GM21526 (cell line): ENCODE results near the gene RECQL.
A peak's percentile ranks its signal among the peaks of the same experiment; 100 is the strongest.

ENCODE experiments used
- ATAC-seq: cut with Tn5 transposase; IDR thresholded peaks from one replicate; pipeline ENCODE4 v1.9.1; 2021; ENCODE audit warnings: moderate library complexity; ENCODE audit not compliant: unreplicated experiment, low FRiP score

Gene RECQL, protein sequence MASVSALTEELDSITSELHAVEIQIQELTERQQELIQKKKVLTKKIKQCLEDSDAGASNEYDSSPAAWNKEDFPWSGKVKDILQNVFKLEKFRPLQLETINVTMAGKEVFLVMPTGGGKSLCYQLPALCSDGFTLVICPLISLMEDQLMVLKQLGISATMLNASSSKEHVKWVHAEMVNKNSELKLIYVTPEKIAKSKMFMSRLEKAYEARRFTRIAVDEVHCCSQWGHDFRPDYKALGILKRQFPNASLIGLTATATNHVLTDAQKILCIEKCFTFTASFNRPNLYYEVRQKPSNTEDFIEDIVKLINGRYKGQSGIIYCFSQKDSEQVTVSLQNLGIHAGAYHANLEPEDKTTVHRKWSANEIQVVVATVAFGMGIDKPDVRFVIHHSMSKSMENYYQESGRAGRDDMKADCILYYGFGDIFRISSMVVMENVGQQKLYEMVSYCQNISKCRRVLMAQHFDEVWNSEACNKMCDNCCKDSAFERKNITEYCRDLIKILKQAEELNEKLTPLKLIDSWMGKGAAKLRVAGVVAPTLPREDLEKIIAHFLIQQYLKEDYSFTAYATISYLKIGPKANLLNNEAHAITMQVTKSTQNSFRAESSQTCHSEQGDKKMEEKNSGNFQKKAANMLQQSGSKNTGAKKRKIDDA

DNA sequence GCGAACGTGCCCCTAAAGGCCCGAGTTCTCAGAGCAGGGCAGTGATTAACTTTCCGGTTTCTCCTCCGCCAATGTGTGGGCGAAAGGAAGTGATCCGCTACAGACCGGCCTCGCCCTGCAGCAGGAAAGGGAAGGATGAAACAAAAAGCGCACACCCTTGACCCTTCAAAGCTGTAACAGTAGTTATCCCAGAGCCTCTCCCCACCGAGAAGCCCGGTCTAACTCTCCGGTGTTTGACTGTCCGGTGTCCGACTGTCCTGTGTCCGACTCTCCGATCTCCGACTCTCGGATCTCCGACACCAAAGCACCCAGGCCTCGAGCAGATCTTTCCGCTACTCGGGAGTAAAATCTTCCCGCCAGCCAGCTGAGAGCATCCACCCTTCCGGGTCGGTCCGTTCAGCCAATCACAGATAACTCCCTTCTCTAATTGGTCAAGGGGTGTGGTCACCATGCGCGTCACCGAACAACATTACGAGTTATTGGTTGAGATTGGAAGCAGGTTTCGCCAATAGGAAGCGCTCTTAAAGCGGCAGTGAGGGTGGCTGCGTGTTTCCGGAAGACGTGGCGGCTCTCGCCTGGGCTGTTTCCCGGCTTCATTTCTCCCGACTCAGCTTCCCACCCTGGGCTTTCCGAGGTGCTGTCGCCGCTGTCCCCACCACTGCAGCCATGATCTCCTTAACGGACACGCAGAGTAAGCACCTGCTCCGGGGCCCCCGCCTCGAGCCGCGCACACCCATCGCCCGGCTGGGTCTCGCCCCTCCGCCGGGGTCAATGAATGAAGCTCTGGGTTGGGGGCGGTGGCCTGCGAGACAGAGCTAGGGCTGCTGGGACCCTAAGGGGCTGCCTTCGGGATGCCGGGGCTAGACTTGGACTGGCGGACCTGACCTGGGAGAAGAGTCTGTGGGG, at the start of gene RECQL, which contains the start of gene GOLT1B:
RECQL (minus strand) TSS at position 378 of the 906 bp plus-strand sequence. CDS start 2,065 bp downstream, outside the sequence.
GOLT1B (plus strand) TSS at position 532 of the 906 bp plus-strand sequence; CDS start at position 667, 135 bp downstream.
- peak; percentile 98 for ATAC-seq

DNA sequence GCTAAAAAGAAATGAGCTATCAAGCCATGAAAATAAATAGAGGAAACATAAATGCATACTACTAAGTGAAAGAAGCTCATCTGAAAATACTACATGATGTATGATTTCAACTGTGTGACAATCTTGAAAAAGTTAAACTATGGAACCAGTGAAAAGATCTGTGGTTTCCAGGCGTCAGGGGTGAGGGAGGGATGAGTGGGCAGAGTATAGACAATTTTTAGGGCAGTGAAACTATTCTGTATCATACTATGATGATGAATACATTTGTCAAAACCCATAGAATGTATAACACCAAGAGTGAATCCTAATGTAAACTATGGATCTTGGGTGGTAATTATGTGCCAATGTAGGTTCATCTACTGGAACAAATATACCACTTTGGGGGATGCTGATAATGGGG, 46.0 kb upstream of the RECQL start:
- no peak for ATAC-seq

DNA sequence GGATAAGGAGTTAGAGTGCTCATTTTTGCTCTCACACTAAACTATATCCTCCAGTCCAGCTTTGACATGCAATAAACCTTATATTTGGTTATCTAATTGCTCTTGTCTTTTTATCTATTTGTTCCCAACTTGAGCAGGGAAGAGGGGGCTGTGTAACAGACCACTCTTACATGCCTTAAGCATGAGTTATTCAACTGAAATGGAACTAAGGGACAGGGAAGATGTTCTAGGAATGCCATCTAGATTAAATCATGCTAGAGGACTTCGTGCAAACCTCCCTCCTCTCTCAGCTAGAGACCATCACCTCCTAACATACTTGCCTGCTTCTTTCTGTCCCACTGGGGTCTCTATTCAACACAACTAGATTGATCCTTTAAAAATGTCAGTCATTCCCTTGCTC, 45.3 kb upstream of the RECQL start:
- ATAC-seq = no peak

DNA sequence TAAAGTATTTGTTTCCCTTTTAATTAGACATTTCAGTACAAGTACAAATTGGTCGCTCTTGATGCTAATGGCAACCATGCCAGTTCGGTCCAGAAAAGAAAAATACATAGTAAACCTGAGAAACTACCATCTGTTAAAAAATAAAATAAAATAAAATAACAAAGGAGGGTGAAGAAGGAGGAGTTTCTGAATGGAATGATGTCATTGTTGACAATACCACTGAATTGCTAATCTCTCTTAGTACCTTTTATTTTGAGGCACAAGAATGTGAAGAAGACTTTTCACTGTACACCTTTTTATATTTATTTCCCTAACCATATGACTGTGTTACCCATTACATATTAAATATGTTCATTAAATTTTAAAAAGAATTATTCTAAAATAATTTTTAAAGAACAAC, 44.1 kb upstream of the RECQL start:
- no peak for ATAC-seq

DNA sequence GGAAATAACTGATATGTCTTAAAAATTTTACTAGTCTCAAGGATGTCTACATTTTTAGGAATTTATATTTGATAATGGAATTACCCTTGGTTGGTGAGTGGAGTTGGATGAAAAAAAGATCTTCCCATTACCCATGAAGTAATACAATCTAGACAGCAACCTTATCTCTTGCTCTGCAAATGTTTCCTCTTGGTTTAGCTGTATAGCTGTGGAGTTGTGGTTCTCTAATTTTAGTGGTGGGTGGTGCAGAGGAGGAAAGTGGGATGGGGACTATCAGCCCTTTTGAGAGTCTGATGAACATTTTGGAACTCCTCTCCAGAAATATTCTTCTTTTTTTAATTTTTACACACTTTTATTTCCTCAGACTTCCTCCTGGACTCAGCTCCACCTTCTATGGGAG, 41.7 kb upstream of the RECQL start:
- ATAC-seq = no peak

DNA sequence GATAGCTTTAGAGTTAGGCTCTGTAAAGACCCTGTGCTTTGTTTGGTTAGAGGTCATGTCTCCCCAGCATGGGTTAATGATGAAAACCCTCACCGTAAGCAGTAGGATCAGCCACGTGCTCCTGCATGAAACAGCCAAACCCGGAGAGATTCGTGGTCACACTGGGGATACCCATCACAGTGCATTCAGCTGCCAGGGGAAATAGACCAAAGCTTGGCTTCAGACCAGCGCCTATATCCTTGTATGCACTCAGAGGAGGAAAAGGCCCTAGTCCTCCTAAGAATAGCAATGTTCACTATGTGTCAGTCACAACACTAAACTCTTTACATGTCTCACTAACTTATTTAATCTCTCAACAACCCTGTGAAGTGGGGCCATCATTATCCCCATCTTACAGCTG, 41.0 kb upstream of the RECQL start:
- ATAC-seq = no peak

DNA sequence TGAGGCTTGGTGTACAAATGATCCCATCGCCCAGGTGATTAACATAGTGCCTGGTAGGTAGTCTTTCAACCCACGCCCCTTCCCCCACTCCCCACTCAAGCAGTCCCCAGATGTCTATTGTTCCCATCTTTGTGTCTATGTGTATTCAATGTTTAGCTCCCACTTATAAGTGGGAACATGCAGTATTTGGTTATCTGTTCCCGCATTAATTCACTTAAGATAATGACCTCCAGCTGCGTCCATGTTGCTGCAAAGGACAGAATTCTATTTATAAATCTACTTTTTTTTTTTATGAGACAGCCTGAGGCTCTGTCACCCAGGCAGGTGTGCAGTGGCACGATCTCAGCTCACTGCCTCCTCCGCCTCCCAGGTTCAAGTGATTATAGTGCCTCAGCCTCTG, 40.3 kb upstream of the RECQL start:
- no peak for ATAC-seq

DNA sequence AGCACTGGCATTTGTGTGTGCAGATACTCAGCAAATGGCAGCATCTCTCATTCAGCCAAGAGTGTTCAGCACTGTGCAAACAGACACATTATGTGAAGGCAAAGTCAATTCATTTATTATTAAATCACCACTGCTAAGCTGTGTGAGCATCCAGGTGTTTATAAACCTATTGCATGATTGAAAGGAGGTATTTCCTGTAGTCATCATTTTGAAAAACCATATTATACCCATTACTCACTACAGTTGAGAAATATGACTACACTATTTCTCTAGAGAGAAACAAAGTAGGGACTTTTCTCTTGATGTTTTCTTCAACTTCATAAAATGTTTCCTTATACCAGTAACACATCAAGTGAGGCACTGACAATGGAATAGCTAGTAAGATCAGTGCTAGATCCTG, 38.4 kb upstream of the RECQL start:
- ATAC-seq = no peak

DNA sequence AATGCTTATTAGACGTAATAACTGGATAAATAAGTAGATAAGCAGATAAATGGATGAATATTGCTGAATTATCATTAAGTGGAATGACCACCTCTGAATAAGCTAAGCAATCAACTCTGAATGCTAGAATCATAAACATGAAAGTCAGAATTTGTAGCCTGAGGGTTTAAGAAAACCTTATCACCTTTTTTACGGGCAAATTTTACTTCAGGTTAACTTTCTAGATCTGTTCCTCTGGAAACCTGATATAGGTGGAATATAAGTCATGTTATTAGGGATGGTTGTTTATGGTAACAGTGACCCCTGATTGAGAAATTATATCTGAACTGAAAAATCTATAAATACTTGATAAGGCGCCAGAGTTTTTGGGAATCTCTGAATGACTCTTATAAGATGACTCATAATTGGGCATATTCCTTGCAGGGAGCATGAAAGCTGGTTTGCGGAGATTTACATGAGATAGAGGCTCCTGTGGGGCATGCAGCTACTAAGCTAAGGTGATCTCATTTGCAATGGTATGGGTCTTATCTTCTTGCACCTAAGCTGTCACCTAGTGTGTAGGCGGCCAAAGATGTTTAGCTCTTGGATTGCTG, 36.7 kb upstream of the RECQL start:
- ATAC-seq = no peak

DNA sequence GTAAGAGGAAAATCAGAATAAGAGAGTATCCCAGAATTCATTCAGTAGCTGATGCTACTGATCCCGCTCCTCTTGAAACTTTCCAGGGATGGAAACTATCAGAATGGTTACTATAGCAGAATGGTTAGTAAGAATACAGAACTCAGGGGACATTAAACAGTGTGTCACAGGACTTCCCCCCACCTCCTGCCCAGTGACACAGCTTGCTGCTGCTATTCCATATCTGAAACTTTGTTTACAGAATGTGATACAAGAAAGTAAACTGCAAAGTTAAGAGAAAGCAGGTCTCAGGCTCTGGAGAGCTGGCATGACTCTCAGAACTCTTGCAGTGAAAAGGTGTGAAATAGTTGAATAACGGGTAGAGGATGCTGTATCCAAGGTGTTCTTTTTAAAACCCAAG, 28.0 kb upstream of the RECQL start:
- no peak for ATAC-seq

DNA sequence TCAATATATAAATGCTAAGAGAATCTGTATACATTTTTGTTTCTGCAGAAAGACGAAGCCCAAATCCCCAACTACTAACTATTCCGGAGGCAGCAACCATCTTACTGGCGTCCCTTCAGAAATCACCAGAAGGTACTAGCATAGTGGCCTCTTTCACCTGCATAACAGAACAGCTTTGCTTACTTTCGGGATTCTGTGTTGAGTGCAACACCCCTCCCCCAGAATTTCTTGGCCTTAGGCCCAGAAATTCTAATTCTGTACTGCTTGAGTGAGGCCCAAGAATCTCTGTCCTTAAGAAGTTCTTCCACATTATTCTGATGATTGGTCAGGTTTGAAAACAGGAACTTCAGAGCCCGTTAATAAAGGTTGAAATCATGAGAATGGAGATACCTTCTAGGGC, 27.5 kb upstream of the RECQL start:
- no peak for ATAC-seq

DNA sequence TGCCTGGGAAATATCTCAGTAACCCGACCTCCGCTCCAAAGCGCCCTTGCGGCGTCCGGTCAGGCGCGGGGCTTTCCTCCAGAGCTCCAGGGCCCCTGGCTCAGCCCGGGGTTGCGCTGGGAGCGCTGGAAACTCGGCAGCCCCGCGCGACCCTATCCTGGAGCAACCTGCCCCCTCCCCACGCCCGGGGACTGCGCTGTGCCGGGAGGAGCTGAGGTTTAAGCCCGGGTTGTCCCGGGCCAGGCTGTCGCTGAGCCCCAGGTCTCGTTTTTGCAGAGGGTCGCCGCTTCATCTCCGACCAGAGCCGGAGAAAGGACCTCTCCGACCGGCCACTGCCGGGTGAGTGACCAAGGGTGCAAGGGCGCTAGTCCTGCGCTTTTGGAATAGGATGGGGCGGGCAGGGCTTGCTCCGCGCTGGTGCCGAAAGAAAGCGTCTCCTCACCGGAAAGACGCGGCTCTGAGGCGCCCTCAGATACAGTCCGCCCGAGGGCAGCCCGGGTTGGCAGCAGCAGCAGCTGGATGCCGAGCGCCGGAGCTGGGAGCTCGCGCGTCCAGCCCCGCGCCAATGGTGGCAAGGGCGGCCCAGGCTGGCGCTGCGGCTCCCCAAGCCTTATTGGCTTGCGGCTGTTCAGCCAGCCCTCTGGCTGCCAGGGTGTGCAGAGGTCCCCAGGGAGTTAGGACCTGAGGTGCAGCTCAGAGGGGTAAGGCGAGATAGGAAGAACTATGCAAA, 26.2 kb upstream of the RECQL start:
- peak; percentile 90 for ATAC-seq

DNA sequence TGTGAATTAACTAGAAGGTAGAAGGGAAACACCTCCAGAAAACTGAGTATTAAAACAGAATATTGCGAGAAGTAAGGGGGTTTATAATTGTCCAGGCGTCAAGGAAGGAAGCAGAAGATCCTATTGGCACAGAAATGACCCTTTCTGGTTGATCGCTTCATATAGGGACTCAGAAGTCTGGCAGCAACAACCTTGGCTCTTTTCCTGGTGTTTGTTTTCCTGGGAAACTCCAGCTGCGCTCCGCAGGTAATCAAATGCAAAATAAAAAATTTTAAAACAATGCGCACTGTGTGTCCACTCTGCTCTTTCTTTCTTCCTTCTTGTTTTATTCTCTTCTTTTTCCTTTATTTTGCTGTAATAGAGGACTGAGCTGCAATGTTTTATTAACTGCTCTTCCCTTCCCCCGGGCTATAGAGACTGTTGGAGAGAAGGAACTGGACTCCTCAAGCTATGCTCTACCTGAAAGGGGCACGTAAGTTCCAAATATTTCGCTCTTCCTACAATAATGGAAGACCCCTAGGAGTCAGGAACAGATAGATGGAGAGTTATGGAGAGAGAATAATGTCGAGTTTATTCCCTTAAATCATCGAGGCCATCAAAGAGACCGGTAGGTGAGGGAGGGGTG, 25.4 kb upstream of the RECQL start:
- no peak for ATAC-seq

DNA sequence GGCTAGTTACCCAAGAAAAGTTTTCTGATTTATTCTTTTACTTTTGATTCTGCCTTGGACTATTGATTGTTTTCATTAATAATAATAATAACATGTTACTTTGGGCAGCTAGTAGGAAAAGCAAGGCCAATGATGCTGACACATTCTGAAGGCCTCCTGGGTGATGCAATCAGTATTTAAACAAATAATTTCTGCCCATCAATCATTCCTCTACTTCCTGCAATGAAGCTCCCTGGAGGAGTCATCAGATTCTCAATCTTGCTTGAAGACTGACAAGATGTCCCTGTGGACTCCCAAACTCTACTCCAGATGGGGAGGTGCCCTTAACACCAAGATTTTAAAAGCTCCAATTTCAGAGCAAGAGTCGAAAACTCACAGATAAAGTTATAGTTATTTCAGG, 24.6 kb upstream of the RECQL start, which contains the start of gene SPX:
SPX (plus strand) TSS at position 244 of the 400 bp plus-strand sequence. CDS start 177 bp downstream, outside the sequence.
- ATAC-seq = no peak

DNA sequence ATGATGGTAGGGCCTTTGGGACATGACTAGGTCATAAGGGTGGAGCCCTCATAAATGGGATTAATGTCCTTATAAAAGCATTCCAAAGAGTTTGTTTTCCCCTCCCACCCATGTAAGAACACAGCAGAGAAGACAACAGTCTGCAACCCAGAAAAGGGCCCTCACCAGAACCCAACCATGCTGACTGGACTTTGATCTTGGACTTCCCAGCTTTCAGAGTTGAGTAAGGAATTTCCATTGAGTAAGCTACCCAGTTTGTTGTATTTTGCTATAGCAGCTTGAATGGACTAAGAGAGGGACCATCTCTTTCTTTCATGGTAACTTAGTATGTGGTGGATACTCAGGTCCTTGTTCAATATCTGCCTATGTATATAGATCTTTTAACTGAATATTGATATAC, 21.7 kb upstream of the RECQL start:
- ATAC-seq = no peak

DNA sequence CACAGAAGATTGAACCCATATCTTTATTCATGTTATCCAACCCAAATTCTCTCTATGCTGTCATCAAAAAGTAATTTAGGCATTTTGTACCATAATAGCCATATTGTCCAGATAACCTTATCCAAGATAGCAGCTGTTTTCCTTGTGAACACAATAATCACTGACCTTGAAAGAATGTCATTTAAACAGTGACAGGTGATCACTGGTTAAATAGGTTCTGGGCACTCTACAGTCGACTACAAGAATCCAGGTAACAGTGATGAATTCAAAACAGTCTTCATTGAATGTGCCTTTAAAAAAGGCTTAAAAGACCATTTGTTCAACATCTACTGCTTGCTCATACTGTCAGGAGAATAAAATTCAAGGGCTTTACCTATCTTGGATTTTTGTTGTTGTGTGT, 20.1 kb upstream of the RECQL start:
- no peak for ATAC-seq

DNA sequence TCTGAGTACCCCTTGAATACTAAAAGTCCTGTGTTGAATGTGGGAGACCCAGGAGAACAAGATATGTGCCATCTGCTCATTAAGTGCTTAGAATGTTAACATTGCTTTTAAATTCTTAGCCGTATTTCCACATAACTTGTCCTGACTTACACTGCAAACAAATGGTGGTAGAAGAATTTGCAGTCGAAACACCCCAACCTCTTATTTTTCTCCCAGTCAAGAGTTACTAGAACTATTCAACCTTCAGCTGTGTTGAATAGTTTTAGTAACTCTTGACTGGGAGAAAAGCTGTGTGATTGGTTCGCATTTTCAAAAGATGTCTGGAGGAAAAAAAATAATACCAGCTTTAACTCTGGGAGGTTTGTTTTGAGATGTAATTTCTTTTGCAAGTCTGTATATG, 17.0 kb upstream of the RECQL start:
- no peak for ATAC-seq

DNA sequence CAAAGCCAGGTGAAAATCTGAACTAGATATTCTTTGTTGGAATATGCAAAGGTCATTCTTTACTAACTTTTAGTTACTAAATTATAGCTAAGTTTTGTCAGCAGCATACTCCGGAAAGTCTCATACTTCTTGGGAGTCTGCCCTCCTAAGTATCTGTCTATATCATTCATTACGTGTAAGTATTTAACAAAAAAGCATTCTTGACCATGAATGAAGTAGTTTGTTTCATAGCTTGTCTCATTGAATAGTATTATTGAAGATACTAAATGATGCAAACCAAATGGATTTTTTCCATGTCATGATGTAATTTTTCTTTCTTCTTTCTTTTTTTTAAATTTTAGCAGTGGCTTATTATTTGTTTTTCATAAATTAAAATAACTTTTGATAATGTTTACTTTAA, 14.8 kb upstream of the RECQL start:
- no peak for ATAC-seq

DNA sequence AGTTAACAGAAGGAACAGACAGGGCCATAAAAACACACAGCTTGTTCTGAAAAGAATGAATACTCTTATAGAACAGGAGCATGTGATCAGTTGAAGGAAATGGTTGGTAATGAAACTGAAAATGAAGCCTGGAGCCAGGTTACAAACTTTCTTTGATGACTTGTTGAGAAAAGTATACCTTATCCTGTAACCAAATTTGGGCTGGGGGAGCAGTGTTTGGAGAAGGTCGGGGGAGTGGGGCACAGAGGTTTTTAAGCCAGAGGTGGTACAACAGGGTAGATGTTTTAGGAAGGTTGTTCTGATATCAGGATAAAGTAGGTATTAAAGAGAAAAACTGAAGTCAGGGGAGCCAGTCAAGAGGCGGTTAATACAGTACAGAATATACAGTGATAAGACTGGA, 8.3 kb upstream of the RECQL start:
- ATAC-seq = peak; percentile 93
